SK-N-SH treated with all-trans-retinoic acid at 6 μM for 48 hours (cell line): ENCODE results near the gene SNX27.

Experiments
- ATAC-seq: fragments of 200-7000 bp; cut with Tn5 transposase; 3 replicates; pipeline ENCODE4 v1.9.1; 2020; ENCODE audit warnings: mild to moderate bottlenecking, moderate library complexity
- ARNTL ChIP-seq: fragments of 450-650 bp; formaldehyde crosslinking; IDR thresholded peaks from 2 replicates; pipeline ENCODE4 v1.5.0; 2020; ENCODE audit warnings: low read depth, mild to moderate bottlenecking, moderate library complexity, borderline replicate concordance
- BACH2 ChIP-seq: fragments of 250-450 bp; sonication (Bioruptor Pico); IDR thresholded peaks from 2 replicates; pipeline ENCODE4 v1.9.0; 2021; ENCODE audit warnings: mild to moderate bottlenecking, borderline replicate concordance
- ESRRG ChIP-seq: fragments of 250-450 bp; sonication (Bioruptor Pico); IDR thresholded peaks from 2 replicates; pipeline ENCODE4 v1.6.1; 2021; ENCODE audit warnings: mild to moderate bottlenecking
- GLIS3 ChIP-seq: fragments of 250-450 bp; sonication (Bioruptor Pico); IDR thresholded peaks from 2 replicates; pipeline ENCODE4 v1.5.0; 2020; ENCODE audit warnings: mild to moderate bottlenecking, moderate library complexity
- ISL1 ChIP-seq: fragments of 250-450 bp; sonication (Bioruptor Pico); IDR thresholded peaks from 2 replicates; pipeline ENCODE4 v2.1.2; 2022; ENCODE audit warnings: mild to moderate bottlenecking, moderate library complexity
- OSR1 ChIP-seq: fragments of 250-450 bp; sonication (Bioruptor Pico); IDR thresholded peaks from 2 replicates; pipeline ENCODE4 v1.8.0; 2022; ENCODE audit warnings: moderate library complexity, mild to moderate bottlenecking, inconsistent platforms
- PATZ1 ChIP-seq: fragments of 250-450 bp; sonication (Bioruptor Pico); IDR thresholded peaks from 2 replicates; pipeline ENCODE4 v1.8.0; 2020; ENCODE audit warnings: mild to moderate bottlenecking, moderate library complexity, borderline replicate concordance
- PPARA ChIP-seq: fragments of 250-450 bp; sonication (Bioruptor Pico); IDR thresholded peaks from 2 replicates; pipeline ENCODE4 v1.5.0; 2020; ENCODE audit warnings: mild to moderate bottlenecking, borderline replicate concordance
- RARB ChIP-seq: fragments of 250-450 bp; sonication (Bioruptor Pico); IDR thresholded peaks from 2 replicates; pipeline ENCODE4 v1.8.0; 2021; ENCODE audit warnings: mild to moderate bottlenecking, moderate library complexity
- SNAI2 ChIP-seq: fragments of 250-450 bp; sonication (Bioruptor Pico); IDR thresholded peaks from 2 replicates; pipeline ENCODE4 v1.5.0; 2020; ENCODE audit warnings: mild to moderate bottlenecking, moderate library complexity
- TCF4 ChIP-seq: fragments of 250-450 bp; sonication (Bioruptor Pico); IDR thresholded peaks from 2 replicates; pipeline ENCODE4 v1.8.0; 2021; ENCODE audit warnings: mild to moderate bottlenecking, moderate library complexity, borderline replicate concordance
- TOX ChIP-seq: fragments of 250-450 bp; sonication (Bioruptor Pico); IDR thresholded peaks from 2 replicates; pipeline ENCODE4 v1.8.0; 2021; ENCODE audit warnings: mild to moderate bottlenecking, moderate library complexity, borderline replicate concordance
- TSHZ2 ChIP-seq: fragments of 250-450 bp; sonication (Bioruptor Pico); IDR thresholded peaks from 2 replicates; pipeline ENCODE4 v1.5.0; 2020; ENCODE audit warnings: mild to moderate bottlenecking, moderate library complexity
- ZC3H10 ChIP-seq: fragments of 250-450 bp; sonication (Bioruptor Pico); IDR thresholded peaks from 2 replicates; pipeline ENCODE4 v1.5.1; 2021; ENCODE audit warnings: mild to moderate bottlenecking, moderate library complexity
- ZFP3 ChIP-seq: fragments of 250-450 bp; sonication (Bioruptor Pico); IDR thresholded peaks from 2 replicates; pipeline ENCODE4 v1.5.0; 2020; ENCODE audit warnings: mild to moderate bottlenecking, moderate library complexity
- ZFP30 ChIP-seq: fragments of 450-650 bp; formaldehyde crosslinking; IDR thresholded peaks from 2 replicates; pipeline ENCODE4 v1.5.0; 2022; ENCODE audit warnings: mild to moderate bottlenecking, moderate library complexity
- ZNF565 ChIP-seq: fragments of 450-650 bp; formaldehyde crosslinking; conservative IDR thresholded peaks from 2 replicates; pipeline ENCODE4 v1.5.0; 2020; ENCODE audit warnings: low read depth, mild to moderate bottlenecking, moderate library complexity
- ZNF70 ChIP-seq: fragments of 450-650 bp; formaldehyde crosslinking; IDR thresholded peaks from 2 replicates; pipeline ENCODE4 v1.5.0; 2020; ENCODE audit warnings: mild to moderate bottlenecking, moderate library complexity
- ZNF8 ChIP-seq: fragments of 450-650 bp; formaldehyde crosslinking; IDR thresholded peaks from 2 replicates; pipeline ENCODE4 v1.5.0; 2020; ENCODE audit warnings: mild to moderate bottlenecking, moderate library complexity
- TF ChIP-seq, protein P1 (sequence below): fragments of 250-450 bp; sonication (Bioruptor Pico); IDR thresholded peaks from 2 replicates; pipeline ENCODE4 v1.5.1; 2020; ENCODE audit warnings: low read depth, mild to moderate bottlenecking, moderate library complexity

Gene SNX27

GRCh38 chr1:151606384-151606783 lies 5.5 kb upstream of the SNX27 start (continued):
- no peak for TF ChIP-seq TSHZ2
- no peak for TF ChIP-seq TCF4

GRCh38 chr1:151606857-151607256 lies 5.0 kb upstream of the SNX27 start:
- TF ChIP-seq ZNF70 (CRISPR knock-in tag), result no peak
- no peak for TF ChIP-seq PPARA (CRISPR knock-in tag)
- no peak for TF ChIP-seq ZFP3 (CRISPR knock-in tag)
- no peak for TF ChIP-seq RARB (CRISPR knock-in tag)
- no peak for TF ChIP-seq ARNTL (CRISPR knock-in tag)
- no peak for TF ChIP-seq ZC3H10 (CRISPR knock-in tag)
- TF ChIP-seq GLIS3, result no peak
- TF ChIP-seq SNAI2 (CRISPR knock-in tag), result no peak
- no peak for TF ChIP-seq ISL1 (CRISPR knock-in tag)
- no peak for TF ChIP-seq BACH2
- no peak for TF ChIP-seq OSR1
- no peak for TF ChIP-seq TOX (CRISPR knock-in tag)
- TF ChIP-seq TSHZ2, result no peak
- TF ChIP-seq ZFP30 (CRISPR knock-in tag), result no peak
- TF ChIP-seq ESRRG, result no peak
- no peak for TF ChIP-seq TCF4
- TF ChIP-seq PATZ1, result no peak
- TF ChIP-seq ZNF8 (CRISPR knock-in tag), result no peak
- TF ChIP-seq ZNF565 (CRISPR knock-in tag), result no peak
- ATAC-seq, result no peak

DNA sequence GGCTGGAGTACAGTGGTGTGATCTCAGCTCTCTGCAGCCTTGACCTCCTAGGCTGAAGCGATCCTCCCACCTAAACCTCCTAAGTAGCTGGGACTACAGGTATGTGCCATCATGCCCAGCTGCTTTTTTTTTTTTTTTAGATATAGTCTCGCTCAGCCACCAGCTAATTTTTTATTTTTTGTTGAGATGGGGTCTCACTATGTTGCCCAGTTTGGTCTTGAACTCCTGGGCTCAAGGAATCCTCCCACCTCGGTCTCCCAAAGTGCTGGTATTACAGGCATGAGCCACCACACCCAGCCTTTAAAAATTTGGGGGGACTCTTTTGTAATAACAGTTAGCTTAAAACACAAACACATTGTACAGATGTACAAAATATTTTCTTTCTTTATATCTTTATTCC lies 1.7 kb upstream of the SNX27 start:
- no peak for ATAC-seq
- TF ChIP-seq ISL1 (CRISPR knock-in tag), result no peak
- TF ChIP-seq PATZ1, result no peak
- TF ChIP-seq ZNF70 (CRISPR knock-in tag), result no peak
- no peak for TF ChIP-seq ZNF8 (CRISPR knock-in tag)
- no peak for TF ChIP-seq ESRRG
- no peak for TF ChIP-seq TSHZ2
- TF ChIP-seq ZFP30 (CRISPR knock-in tag), result no peak
- no peak for TF ChIP-seq TOX (CRISPR knock-in tag)
- no peak for TF ChIP-seq PPARA (CRISPR knock-in tag)
- no peak for TF ChIP-seq ZNF565 (CRISPR knock-in tag)
- TF ChIP-seq ZFP3 (CRISPR knock-in tag), result no peak
- no peak for TF ChIP-seq ZC3H10 (CRISPR knock-in tag)
- no peak for TF ChIP-seq RARB (CRISPR knock-in tag)
- TF ChIP-seq ARNTL (CRISPR knock-in tag), result no peak
- TF ChIP-seq SNAI2 (CRISPR knock-in tag), result no peak
- TF ChIP-seq TCF4, result no peak
- TF ChIP-seq, protein P1, sequence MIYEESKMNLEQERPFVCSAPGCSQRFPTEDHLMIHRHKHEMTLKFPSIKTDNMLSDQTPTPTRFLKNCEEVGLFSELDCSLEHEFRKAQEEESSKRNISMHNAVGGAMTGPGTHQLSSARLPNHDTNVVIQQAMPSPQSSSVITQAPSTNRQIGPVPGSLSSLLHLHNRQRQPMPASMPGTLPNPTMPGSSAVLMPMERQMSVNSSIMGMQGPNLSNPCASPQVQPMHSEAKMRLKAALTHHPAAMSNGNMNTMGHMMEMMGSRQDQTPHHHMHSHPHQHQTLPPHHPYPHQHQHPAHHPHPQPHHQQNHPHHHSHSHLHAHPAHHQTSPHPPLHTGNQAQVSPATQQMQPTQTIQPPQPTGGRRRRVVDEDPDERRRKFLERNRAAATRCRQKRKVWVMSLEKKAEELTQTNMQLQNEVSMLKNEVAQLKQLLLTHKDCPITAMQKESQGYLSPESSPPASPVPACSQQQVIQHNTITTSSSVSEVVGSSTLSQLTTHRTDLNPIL (CRISPR knock-in tag), result no peak
- no peak for TF ChIP-seq OSR1
- no peak for TF ChIP-seq BACH2
- TF ChIP-seq, all 23 proteins: peak for 0
